Measurements from ENCODE around the gene IL5.
A peak's percentile ranks its signal among the peaks of the same experiment; 100 is the strongest.
"Not testable (repeated sequence)": the region's sequence is repeated elsewhere in the genome, so short reads cannot be mapped to it uniquely, and the experiment has no call there.

The IL5 gene

DNA sequence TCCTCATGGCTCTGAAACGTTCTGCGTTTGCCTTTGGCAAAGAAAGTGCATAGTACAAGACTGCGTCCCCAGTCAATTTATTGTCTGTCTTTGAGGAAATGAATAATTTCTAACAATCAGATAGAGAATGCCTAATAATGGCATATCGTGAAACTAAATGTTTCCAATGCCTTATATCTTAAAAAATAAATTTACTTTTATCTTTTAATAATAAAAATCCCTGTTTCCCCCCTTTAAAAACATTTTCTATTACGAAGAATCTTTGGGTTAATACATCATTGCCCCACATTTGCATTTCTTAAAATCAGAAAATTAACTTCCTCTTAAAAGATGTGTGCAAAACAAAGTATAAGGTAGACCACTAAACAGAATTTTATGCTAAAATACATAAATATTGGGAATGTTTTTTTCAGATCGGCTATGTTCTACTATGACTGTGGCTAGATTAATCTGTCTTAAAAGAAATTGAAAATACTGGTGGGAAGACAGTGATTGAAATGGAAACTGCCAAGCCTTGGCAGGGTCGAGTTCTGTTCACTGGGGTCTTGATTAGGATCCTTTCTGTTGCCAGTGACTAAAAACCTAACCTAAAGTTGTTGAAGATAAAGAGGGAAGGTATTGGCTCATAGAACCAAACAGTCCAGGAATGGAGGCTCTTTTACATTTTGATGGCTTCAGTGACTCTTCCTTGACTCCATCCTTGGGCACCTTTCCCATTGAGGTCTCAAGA is at the start of gene IL5:
TSS of gene IL5 (minus strand) at position 51 of the 730 bp plus-strand sequence. CDS start at position 7, 44 bp downstream.
- DNase-seq (ENCODE audit: low spot score), result no peak
- TF ChIP-seq, protein P1, sequence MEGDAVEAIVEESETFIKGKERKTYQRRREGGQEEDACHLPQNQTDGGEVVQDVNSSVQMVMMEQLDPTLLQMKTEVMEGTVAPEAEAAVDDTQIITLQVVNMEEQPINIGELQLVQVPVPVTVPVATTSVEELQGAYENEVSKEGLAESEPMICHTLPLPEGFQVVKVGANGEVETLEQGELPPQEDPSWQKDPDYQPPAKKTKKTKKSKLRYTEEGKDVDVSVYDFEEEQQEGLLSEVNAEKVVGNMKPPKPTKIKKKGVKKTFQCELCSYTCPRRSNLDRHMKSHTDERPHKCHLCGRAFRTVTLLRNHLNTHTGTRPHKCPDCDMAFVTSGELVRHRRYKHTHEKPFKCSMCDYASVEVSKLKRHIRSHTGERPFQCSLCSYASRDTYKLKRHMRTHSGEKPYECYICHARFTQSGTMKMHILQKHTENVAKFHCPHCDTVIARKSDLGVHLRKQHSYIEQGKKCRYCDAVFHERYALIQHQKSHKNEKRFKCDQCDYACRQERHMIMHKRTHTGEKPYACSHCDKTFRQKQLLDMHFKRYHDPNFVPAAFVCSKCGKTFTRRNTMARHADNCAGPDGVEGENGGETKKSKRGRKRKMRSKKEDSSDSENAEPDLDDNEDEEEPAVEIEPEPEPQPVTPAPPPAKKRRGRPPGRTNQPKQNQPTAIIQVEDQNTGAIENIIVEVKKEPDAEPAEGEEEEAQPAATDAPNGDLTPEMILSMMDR (IDR thresholded peaks at IDR 0.05; ENCODE audit: borderline replicate concordance, control extremely low read depth, extremely low read depth, insufficient read depth, missing control alignments), result no peak
- in situ Hi-C loops (cut with MboI; ENCODE audit: low sequenced_read_pairs, unreplicated experiment), result no loop called here

DNA sequence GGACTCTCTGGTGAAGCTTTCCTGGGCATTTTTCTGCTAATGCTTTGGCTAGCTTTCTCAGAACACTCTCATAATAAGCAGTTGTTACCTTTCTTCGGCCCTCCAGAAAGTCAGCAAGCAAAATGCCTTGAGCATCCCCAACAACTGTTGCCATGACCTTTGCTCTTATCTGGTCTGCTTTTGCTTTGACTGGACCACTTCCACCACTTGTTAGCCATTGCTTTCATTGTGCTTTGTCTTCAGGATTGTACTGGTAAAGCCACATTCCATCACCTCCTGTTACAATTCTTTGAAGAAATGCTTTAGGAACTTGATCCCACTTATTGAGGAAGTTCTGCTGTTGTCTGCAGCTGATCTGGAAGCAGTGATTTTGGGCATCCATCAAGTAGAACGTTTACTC is 49.2 kb upstream of the IL5 start:
- in situ Hi-C loops (cut with MboI; ENCODE audit: low sequenced_read_pairs, unreplicated experiment), result no loop called here
- no peak for DNase-seq (ENCODE audit: low spot score)
- TF ChIP-seq, protein P1 (IDR thresholded peaks at IDR 0.05; ENCODE audit: borderline replicate concordance, control extremely low read depth, extremely low read depth, insufficient read depth, missing control alignments), result no peak

DNA sequence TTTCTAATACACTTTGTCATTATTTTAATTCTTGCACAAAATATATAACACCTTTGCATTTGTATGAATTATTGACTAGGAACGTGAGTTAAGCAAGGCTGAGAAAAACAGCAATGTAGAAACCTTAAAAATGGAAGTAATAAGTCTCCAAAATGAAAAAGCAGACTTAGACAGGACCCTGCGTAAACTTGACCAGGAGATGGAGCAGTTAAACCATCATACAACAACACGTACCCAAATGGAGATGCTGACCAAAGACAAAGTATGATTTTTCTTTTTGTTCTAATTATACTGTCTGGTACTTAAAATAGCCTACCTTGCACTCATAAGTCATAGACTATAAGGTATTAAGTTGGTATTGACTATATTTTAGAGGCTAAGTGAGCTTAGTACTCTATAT is 47.8 kb upstream of the IL5 start:
- DNase-seq (ENCODE audit: low spot score), result peak; percentile 31
- in situ Hi-C loops (cut with MboI; ENCODE audit: low sequenced_read_pairs, unreplicated experiment), result no loop called here
- TF ChIP-seq, protein P1 (IDR thresholded peaks at IDR 0.05; ENCODE audit: borderline replicate concordance, control extremely low read depth, extremely low read depth, insufficient read depth, missing control alignments), result no peak

DNA sequence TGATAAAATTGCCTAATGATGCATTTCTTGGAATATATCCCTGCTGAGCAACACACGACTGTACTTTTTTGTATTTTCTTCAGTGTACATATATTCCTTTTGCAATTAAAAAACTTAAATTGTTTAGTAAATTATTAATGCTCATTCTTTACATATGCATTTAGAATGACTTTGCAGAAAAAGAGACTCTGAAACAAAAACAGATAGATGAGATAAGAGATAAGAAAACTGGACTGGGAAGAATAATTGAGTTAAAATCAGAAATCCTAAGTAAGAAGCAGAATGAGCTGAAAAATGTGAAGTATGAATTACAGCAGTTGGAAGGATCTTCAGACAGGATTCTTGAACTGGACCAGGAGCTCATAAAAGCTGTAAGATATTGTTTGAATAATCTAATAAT is 46.1 kb upstream of the IL5 start:
- TF ChIP-seq, protein P1 (IDR thresholded peaks at IDR 0.05; ENCODE audit: borderline replicate concordance, control extremely low read depth, extremely low read depth, insufficient read depth, missing control alignments), result no peak
- no peak for DNase-seq (ENCODE audit: low spot score)
- in situ Hi-C loops (cut with MboI; ENCODE audit: low sequenced_read_pairs, unreplicated experiment), result no loop called here

DNA sequence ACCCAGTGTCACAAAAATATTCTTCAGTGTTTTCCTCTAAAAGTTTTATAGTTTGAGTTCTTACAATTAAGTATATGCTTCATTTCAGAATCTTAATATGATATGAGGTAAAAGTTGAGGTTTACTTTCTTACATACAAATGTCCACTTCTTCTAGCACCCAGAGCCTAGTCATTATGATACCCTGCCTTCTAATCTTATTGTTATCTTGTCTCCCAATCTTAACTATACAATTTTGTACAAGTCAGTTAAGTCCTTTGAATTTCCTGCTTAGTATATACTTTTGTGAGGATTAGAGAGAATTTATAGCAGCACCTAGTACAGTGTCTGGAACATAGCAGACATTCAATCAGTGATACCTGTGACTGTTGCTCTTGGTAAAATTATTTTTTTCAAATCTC is 42.7 kb upstream of the IL5 start:
- TF ChIP-seq, protein P1 (IDR thresholded peaks at IDR 0.05; ENCODE audit: borderline replicate concordance, control extremely low read depth, extremely low read depth, insufficient read depth, missing control alignments), result no peak
- in situ Hi-C loops (cut with MboI; ENCODE audit: low sequenced_read_pairs, unreplicated experiment), result no loop called here
- no peak for DNase-seq (ENCODE audit: low spot score)

DNA sequence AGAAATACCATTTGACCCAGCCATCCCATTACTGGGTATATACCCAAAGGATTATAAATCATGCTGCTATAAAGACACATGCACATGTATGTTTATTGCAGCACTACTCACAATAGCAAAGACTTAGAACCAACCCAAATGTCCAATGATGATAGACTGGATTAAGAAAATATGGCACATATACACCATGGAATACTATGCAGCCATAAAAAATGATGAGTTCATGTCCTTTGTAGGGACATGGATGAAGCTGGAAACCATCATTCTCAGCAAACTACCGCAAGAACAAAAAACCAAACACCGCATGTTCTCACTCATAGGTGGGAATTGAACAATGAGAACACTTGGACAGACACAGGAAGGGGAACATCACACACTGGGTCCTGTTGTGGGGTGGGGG is 41.2 kb upstream of the IL5 start:
- DNase-seq (ENCODE audit: low spot score); in situ Hi-C loops (cut with MboI; ENCODE audit: low sequenced_read_pairs, unreplicated experiment): not testable (repeated sequence)

DNA sequence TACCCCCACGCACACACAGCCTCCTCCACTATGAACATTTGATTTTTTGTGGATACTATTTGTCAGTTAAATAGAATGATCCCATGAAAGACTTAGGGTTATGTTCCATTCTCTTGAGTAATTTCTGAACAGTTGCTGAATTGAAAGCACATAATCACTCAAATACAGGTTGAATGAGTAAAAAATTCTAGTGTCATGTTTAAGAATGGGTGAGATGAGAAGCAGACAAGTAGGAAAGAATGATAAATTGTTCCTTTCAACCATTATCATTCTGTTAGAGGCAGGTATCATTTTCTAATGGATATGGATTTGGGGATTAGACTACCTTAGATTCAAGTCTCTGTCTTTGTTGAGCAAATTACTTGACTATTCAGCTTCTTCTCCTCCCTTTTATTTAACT is 32.8 kb upstream of the IL5 start:
- TF ChIP-seq, protein P1 (IDR thresholded peaks at IDR 0.05; ENCODE audit: borderline replicate concordance, control extremely low read depth, extremely low read depth, insufficient read depth, missing control alignments), result no peak
- in situ Hi-C loops (cut with MboI; ENCODE audit: low sequenced_read_pairs, unreplicated experiment), result no loop called here

More for the DNA sequence above, 32.8 kb upstream of the IL5 start:
- no peak for DNase-seq (ENCODE audit: low spot score)

Data from GM13976 (cell line).